Right atrium auricular region (tissue), 2 donors: ENCODE results near the gene MANBA. TPM values are rescaled to one million over a fixed set of nuclear protein-coding genes. Genes with fewer than 3 reads are reported as not detected.
"Not testable (repeated sequence)": the region's sequence is repeated elsewhere in the genome, so short reads cannot be mapped to it uniquely, and the experiment has no call there.

ENCODE experiments used
- DNase-seq: peaks from one replicate; pipeline ENCODE4 v3.0.0-alpha.2; 2019; ENCODE audit warnings: low spot score
- H3K27ac ChIP-seq, 2 donors: fragments of 200-600 bp; sonication (generic); 1 replicate in 1 of 2; 2 replicates in 1 of 2; pipeline ENCODE4 v1.5.1; 2016 to 2019
- H3K27me3 ChIP-seq, 2 donors: fragments of 200-600 bp; sonication (generic); one replicate each; pipeline versions ENCODE4 v1.5.1 to v1.6.0; 2017 to 2019
- H3K36me3 ChIP-seq: fragments of 200-600 bp; sonication (generic); one replicate; pipeline ENCODE4 v1.5.1; 2016
- H3K4me1 ChIP-seq, 2 donors: fragments of 200-600 bp; sonication (generic); one replicate each; pipeline versions ENCODE4 v1.5.1 to v1.6.0; 2017 to 2019
- H3K4me3 ChIP-seq, 2 donors: fragments of 200-600 bp; sonication (generic); 1 replicate in 1 of 2; 2 replicates in 1 of 2; pipeline ENCODE4 v1.5.1; 2017 to 2019; ENCODE audit warnings: mild to moderate bottlenecking in 1 of 2, moderate library complexity in 1 of 2
- H3K9me3 ChIP-seq, 2 donors: fragments of 200-600 bp; sonication (generic); one replicate each; pipeline ENCODE4 v1.5.1; 2019
- CTCF ChIP-seq, 2 donors: fragments of 200-600 bp; sonication (generic); IDR thresholded peaks; one replicate each; pipeline ENCODE4 v1.5.1; 2019; ENCODE audit warnings: antibody characterized with exemption in 2 of 2
- total RNA-seq, 2 donors: library from RNA; depleted of rRNA; stranded (reverse); fragments of >200 nt; gene quantifications; one replicate each; pipeline ENCODE4 v1.1.0, GENCODE V29; 2016

Gene MANBA
- total RNA-seq, 2 donors from 2014 or later: 26.9 to 41.6 TPM

GRCh38 chr4:102627831-102628523, 132.8 kb downstream of the MANBA start:
- no peak for DNase-seq
- no peaks in the 10 kb centered on the region for H3K27me3 ChIP-seq
- H3K9me3 ChIP-seq: no peaks in the 10 kb centered on the region
- no peak for TF ChIP-seq CTCF (IDR thresholded peaks at IDR 0.05)
- no peak overlapping the region for H3K27ac ChIP-seq
- peaks cover 8% of the 10 kb centered on the region for H3K36me3 ChIP-seq
- H3K4me1 ChIP-seq: no peaks in the 10 kb centered on the region
- H3K4me3 ChIP-seq: no peak overlapping the region

GRCh38 chr4:102625232-102625930, 135.4 kb downstream of the MANBA start:
- H3K36me3 ChIP-seq: no peaks in the 10 kb centered on the region
- H3K27me3 ChIP-seq: no peaks in the 10 kb centered on the region
- peaks cover 0 to 6% of the 10 kb centered on the region in 2 donors for H3K4me1 ChIP-seq
- no peak overlapping the region for H3K4me3 ChIP-seq
- H3K9me3 ChIP-seq: no peaks in the 10 kb centered on the region
- no peak overlapping the region for H3K27ac ChIP-seq
- no peak for DNase-seq
- TF ChIP-seq CTCF (IDR thresholded peaks at IDR 0.05): peak in 1 of 2 donors; percentile 50

GRCh38 chr4:102624505-102624904, 136.3 kb downstream of the MANBA start:
- H3K4me3 ChIP-seq: no peak overlapping the region
- no peak for DNase-seq
- H3K27ac ChIP-seq: no peak overlapping the region
- no peaks in the 10 kb centered on the region for H3K27me3 ChIP-seq
- no peaks in the 10 kb centered on the region for H3K36me3 ChIP-seq
- no peaks in the 10 kb centered on the region for H3K9me3 ChIP-seq
- TF ChIP-seq CTCF (IDR thresholded peaks at IDR 0.05): no peak
- peaks cover 0 to 7% of the 10 kb centered on the region in 2 donors for H3K4me1 ChIP-seq

- DNase-seq: no peak
- no peaks in the 10 kb centered on the region for H3K9me3 ChIP-seq
- peaks cover 0 to 7% of the 10 kb centered on the region in 2 donors for H3K4me1 ChIP-seq
- no peaks in the 10 kb centered on the region for H3K27me3 ChIP-seq
- TF ChIP-seq CTCF (IDR thresholded peaks at IDR 0.05): peak in 1 of 2 donors; percentile 29
- no peak overlapping the region for H3K4me3 ChIP-seq
- no peaks in the 10 kb centered on the region for H3K36me3 ChIP-seq
- H3K27ac ChIP-seq: no peak overlapping the region
Measured at GRCh38 chr4:102623622-102624021, 137.1 kb downstream of the MANBA start.

- H3K27me3 ChIP-seq: no peaks in the 10 kb centered on the region
- peak overlapping the region in 1 of 2 donors; percentile 6 for H3K4me3 ChIP-seq
- H3K27ac ChIP-seq: peak overlapping the region in 1 of 2 donors; percentile 23
- TF ChIP-seq CTCF (IDR thresholded peaks at IDR 0.05): peak; percentile 34 to 60
- H3K36me3 ChIP-seq: no peaks in the 10 kb centered on the region
- DNase-seq: no peak
- H3K9me3 ChIP-seq: no peaks in the 10 kb centered on the region
- H3K4me1 ChIP-seq: peaks cover 0 to 7% of the 10 kb centered on the region in 2 donors
Measured at GRCh38 chr4:102620697-102621497, 139.9 kb downstream of the MANBA start.

GRCh38 chr4:102619776-102620631, 140.8 kb downstream of the MANBA start:
- H3K27ac ChIP-seq, H3K36me3 ChIP-seq, H3K4me3 ChIP-seq, H3K27me3 ChIP-seq, H3K4me1 ChIP-seq, DNase-seq, H3K9me3 ChIP-seq: not testable (repeated sequence)

- not testable (repeated sequence) for H3K27ac ChIP-seq, H3K4me3 ChIP-seq, H3K27me3 ChIP-seq, DNase-seq, H3K4me1 ChIP-seq, H3K9me3 ChIP-seq
- H3K36me3 ChIP-seq: peaks cover 16% of the 10 kb centered on the region
Measured at GRCh38 chr4:102619021-102619420, 141.7 kb downstream of the MANBA start.
